D721Med (cell line): ENCODE data around the gene CFB.
"Not testable (repeated sequence)": the region's sequence is repeated elsewhere in the genome, so short reads cannot be mapped to it uniquely, and the experiment has no call there.

Experiments used
- DNase-seq: peaks from one replicate; pipeline ENCODE4 v3.0.0; 2011; ENCODE audit warnings: low spot score; ENCODE audit not compliant: insufficient read length
- FAIRE-seq: peaks from 2 replicates; lab custom pipeline; 2011; peaks lifted over from hg19 to GRCh38; lab: Jason Lieb, UNC
- CTCF ChIP-seq: IDR thresholded peaks from 2 replicates; pipeline ENCODE4 v1.5.1; 2012; ENCODE audit warnings: mild to moderate bottlenecking, control low read depth; ENCODE audit not compliant: insufficient read depth; ENCODE audit errors: missing control alignments

The CFB gene

GRCh38 chr6:31906122-31906521 is 39.8 kb upstream of the CFB start:
- DNase-seq (no peak), FAIRE-seq (no peak)
- TF ChIP-seq CTCF, result no peak

- not testable (repeated sequence) for FAIRE-seq, DNase-seq
Measured at GRCh38 chr6:31906727-31907126, 39.2 kb upstream of the CFB start.

GRCh38 chr6:31907158-31907813 is 38.6 kb upstream of the CFB start:
- no peak for TF ChIP-seq CTCF
- DNase-seq (no peak), FAIRE-seq (no peak)

DNA sequence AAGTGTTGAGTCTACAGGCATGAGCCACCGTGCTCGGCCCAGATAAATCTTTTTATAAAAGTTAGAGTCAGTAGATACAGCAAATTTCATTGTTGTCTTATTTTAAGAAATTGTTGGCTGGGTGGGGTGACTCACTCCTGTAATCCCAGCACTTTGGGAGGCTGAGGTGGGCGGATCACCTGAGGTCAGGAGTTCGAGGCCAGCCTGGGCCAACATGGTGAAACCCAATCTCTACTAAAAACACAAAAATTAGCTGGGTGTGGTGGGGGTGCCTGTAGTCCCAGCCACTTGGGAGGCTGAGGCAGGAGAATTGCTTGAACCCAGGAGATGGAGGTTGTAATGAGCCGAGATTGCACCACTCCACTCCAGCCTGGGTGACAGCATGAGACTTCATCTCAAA is 37.6 kb upstream of the CFB start:
- not testable (repeated sequence) for FAIRE-seq, DNase-seq

DNA sequence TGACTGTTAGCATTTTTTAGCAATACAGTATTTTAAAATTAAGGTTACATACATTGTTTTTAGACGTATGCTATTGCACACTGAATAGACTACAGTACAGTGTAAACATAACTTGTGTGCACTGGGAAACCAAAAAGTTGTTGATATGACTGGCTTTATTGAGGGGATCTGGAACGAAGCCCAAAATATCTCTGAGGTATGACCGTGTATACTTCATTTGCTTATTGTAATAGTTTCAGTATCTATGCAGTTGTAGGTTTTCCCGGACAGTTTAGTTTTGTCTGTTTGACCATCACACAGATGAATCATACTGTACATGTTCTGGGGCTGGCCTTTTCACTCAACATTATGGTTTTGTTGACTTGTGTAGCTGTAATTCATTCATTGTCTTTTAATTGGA is 37.1 kb upstream of the CFB start:
- FAIRE-seq (no peak), DNase-seq (no peak)
- no peak for TF ChIP-seq CTCF

DNA sequence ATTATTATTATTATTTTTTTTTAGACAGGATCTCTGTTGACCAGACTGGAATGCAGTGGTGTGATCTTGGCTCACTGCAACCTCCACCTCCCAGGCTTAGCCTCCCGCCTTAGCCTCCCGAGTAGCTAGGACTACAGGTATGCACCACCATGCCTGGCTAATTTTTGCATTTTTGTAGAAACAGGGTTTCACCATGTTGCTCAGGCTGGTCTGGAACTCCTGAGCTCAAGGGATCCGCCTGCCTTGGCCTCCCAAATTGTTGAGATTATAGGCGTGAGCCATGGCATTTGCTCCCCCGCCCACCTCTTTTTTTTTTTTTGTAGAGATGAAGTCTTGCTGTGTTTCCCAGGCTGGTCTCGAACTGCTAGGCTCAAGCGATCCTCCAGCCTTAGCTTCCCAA is 36.6 kb upstream of the CFB start:
- not testable (repeated sequence) for DNase-seq, FAIRE-seq

- TF ChIP-seq CTCF, result no peak
- DNase-seq (no peak), FAIRE-seq (no peak)
Measured at GRCh38 chr6:31911826-31912585, 33.9 kb upstream of the CFB start.

DNA sequence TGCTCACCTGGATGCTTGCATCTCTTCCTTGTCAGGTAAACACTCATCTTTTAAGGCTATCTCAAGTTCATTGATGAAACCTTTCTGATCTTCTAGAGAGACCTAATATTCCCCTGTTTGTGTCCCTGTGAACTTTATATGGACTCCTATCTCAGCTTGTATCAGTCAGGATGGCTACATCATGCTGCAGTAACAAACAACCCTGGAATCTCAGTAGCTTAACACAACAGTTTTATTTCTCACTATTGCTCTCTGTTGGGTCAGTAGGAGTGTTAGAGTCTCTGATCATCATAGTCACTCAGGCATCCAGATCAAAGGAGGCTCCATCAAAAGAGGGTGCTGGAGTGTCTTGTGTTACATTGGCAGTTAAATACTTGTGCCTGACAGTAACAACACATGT is 30.5 kb upstream of the CFB start:
- FAIRE-seq (no peak), DNase-seq (no peak)
- TF ChIP-seq CTCF, result no peak
